M059J (cell line): ENCODE data around the gene ROBO2. TPM values are rescaled to one million over a fixed set of nuclear protein-coding genes. Genes with fewer than 3 reads are reported as not detected.

Experiments
- DNase-seq: peaks from one replicate; pipeline ENCODE4 v3.0.0-alpha.2; 2012; ENCODE audit warnings: low read depth
- total RNA-seq: library from RNA; depleted of rRNA; stranded (reverse); fragments of >200 nt; shearing (Covaris generic); gene quantifications from 2 replicates; pipeline ENCODE4 v1.2.3, GENCODE V29; 2014

ROBO2 gene
- total RNA-seq, 1 experiment from 2014 or later = not detected

GRCh38 chr3:77189258-77189657 lies 149.4 kb downstream of the ROBO2 start:
- DNase-seq = no peak

GRCh38 chr3:77189684-77190083 lies 149.8 kb downstream of the ROBO2 start:
- DNase-seq = no peak

DNA sequence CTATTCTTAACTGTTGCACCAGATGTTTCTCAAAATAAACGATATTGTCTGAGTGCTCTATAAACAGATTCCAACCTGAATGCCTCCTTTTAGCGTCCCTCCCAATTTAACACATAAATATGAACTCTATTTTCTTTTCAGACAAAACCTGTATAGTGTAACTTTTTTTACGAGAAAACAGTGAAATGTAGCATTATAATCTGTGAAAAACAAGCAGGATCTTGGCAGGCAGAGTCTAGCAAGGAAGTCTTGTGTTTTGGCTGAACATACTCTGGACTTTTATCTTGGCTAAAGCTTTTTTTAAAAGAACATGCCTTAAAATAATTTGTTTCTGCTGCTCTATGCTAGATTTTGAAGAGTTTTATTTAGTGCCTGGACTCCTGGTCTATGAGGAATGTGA lies 150.5 kb downstream of the ROBO2 start:
- DNase-seq = no peak

DNA sequence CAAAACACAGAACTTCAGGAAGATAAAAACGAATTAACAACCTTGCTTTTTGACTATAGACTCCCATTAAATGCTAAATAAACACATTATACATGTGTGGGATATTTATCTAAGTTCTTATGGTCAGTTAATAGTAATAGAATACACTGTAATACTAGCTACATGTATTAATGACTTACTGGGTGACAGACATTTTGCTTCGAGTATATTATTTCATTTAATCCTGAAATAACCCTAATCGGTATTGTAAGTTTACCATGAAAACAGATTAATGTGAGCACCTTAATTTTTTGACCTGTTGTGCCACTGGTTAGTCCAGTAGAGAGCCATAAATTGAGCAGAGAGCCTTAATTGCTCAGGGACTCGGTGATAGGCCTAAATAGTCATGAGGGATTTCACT lies 151.1 kb downstream of the ROBO2 start:
- DNase-seq = no peak

DNA sequence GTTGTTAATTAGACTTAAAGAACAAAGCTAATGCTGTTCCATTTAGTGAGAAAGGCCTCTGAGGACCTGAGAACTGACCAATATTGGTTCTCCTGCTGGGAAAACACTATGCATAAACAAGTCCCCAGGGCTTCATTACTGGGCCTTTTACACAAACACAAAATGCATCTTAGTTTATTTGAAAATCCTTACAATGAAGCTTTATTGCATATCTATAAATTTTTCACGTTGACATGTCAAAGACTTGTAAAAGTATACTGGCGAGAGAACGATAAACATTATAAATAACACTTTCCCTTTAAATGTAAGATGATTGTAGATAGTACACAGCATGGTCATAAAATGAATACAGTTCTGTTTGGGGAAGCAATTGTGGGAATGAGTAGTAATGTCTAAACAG lies 151.7 kb downstream of the ROBO2 start:
- no peak for DNase-seq

DNA sequence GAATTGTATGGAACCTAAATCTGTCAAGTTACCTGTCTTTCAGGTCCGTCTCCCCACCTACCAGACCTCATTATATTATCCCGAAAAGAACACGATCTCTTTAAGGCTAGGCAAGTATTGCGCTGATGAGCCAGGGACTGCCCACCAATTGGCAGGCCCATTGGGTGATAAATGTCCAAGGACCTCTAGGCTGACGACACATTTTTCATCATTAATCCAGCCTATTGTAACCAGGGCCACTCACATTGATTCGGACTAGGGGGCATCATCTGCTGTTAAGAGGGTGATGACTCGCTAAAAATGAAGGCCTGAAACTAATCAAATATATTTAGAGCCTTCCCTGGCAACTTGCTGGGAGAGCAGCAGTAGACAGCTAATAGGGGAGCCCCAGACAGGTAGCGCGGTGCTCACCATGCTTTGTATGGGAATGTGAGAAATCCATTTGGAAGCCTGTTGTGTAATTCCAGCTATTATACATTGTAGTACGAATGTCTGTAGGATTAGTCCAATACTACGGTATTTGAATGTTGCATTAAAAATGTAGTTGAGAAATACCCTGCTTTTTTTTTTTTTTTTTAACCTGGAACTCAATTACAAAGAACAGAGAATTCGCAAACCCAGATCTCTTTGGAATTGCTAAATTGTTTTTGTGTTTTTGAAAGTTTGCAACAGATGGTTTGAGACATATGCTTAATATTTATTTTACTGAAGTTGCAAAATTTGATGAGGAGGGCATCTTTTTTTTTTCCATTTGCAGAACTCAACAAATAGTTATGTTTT lies 156.1 kb downstream of the ROBO2 start:
- no peak for DNase-seq

DNA sequence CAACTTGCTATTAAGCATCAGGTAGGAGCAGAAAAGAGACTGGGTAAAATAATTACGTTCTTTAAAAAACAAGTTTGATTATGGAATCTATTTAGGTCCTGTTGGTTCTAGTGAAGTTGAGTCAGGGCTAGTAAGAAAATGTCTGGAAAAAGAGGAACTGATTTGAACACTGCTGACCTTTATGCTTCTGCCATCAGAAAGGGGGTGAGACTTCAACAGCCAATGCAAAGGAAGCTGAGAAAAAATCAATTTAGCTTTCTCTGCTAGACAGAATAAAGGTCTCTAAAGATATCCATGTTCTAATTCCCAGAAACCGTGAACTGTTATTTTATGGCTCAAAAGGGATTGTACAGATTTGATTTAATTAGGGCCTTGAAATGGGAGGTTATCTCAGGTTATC lies 157.5 kb downstream of the ROBO2 start:
- DNase-seq = no peak

DNA sequence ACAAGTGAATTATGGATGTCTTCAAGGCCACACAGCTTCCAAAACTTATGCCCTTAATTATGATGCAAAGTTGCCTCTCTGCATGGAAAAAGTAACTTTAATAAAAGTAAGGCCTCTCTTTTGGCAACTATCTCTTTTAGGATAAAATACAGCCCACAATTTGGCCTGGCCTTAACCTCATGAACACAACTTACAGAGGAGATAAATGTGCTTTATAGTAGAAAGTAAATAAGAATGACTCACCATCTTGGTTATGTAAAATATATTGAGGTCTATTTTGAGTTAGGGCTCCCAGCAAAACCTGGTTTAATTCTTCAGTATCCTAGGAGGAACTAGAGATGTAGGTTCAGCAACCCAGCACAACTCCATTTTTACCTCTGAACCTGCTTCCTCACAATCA lies 164.0 kb downstream of the ROBO2 start:
- DNase-seq = no peak

GRCh38 chr3:77204788-77205187 lies 164.9 kb downstream of the ROBO2 start:
- DNase-seq = no peak

GRCh38 chr3:77207753-77208152 lies 167.9 kb downstream of the ROBO2 start:
- no peak for DNase-seq

DNA sequence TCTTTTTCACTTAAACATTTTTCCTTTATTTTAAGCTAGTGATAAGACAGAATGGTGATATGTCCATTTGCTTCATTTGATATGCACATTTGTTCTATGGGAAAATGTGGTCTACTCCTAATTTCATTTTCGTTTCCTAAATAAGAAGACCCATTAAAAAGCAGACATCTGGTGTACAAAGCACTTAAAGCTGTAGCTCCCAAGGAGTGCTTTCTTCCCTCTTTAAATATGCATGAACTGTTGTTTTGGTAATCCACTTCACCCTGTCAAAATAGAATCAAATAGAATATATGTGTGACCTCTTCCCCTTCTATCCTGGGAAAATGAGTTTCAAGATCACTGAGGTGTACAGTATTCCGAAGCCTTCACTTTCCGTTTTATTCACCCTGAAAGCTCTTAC lies 182.8 kb downstream of the ROBO2 start:
- no peak for DNase-seq

DNA sequence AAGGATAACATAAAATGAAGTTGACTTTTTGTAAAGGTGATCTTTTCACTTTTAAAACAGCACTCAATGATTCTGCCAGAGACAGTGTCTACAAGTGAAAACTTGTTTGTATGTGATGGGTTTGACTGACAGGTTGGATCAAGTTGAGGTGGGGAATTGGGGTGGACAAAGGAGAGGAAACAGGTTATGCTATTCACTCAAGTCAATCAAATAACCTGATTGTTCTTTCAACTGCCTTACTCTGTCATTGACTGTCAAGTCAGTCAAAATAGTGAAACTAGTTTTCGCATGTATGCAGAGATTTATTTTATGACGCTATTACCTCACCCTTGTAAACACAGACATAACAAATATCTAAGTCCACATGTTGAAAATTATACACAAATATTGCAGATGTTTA lies 187.7 kb downstream of the ROBO2 start:
- no peak for DNase-seq

GRCh38 chr3:77232557-77232956 lies 192.7 kb downstream of the ROBO2 start:
- no peak for DNase-seq

GRCh38 chr3:77234004-77234403 lies 194.1 kb downstream of the ROBO2 start:
- no peak for DNase-seq

GRCh38 chr3:77236118-77236517 lies 196.2 kb downstream of the ROBO2 start:
- DNase-seq = no peak

- no peak for DNase-seq
Measured at GRCh38 chr3:77240072-77240650, 200.3 kb downstream of the ROBO2 start.

DNA sequence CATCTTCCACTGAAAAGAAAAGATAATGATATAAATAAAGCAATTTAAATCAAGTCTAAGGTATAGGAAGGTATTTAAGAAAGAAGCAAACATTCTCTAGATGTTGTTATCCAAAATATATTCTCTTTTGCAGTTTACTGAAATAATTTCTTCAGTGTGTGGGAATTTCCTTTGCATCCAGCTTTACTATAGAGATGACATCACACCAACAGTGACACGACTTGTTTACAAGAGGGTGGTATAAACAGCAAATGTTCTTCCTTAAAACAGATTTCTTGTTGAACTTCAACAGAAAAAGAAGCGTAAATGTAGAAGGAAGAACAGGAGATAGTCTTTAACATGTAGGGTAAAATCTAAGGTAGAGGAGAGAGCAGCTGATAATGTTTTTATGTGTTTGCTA lies 202.5 kb downstream of the ROBO2 start:
- no peak for DNase-seq

DNA sequence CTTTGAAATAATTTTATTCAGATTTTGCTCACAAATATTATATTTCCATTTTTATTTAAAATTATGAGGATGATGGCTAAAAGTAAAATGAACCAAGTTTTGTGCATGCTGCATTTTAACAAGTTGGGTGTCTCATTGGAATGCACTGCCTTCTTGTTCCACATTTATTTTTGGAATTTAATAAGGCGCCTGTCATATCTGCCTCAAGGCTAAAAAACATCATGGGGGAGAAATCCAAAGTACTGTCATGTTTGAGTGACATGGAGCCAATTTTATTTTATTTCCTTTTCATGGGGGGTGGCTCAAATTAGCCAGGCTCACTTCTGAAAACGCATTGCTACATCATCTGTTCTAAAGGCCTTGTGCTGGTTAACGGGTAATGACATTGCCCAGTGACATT lies 205.1 kb downstream of the ROBO2 start:
- DNase-seq = no peak

GRCh38 chr3:77247061-77247460 lies 207.2 kb downstream of the ROBO2 start:
- no peak for DNase-seq

DNA sequence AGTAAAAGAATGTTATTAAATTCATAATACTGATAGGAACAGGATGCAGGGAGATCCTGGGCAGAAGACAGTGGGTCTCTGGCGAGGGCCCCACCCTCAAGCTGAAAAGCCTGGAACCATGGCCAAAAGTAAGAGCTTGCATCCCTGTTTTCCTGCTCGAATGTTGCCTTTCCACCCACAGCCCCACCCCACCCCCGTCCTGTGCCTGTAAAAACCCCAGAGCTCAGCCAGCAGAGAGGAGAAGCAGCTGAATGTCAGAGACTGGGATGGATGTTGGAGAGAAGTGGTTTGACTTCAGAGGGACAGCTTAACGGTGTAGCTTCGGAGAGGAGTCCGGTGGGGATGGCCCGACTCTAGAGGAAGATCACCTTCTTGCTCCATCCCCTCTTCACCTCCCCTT lies 207.9 kb downstream of the ROBO2 start:
- DNase-seq = no peak

DNA sequence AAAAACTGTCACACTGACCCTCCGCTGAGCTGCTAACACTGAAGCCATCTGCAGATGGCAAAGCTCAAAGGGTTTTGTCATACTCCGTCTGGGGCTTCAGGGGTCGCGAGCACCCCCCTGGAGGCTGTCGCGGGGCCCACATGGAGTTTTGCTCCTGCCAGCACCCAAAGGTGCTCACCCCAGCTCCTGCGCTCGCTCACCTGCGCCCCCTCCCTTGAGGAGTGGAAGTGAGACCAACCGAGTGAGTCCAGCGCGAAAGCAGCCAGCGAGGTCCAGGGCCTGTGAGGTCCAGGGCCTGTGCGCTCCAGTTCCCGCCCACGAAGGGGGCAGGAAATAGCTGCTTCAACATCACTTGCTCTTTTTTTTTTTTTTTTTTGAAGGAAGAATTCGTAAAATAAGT lies 208.5 kb downstream of the ROBO2 start:
- no peak for DNase-seq

GRCh38 chr3:77251136-77251535 lies 211.2 kb downstream of the ROBO2 start:
- no peak for DNase-seq

DNA sequence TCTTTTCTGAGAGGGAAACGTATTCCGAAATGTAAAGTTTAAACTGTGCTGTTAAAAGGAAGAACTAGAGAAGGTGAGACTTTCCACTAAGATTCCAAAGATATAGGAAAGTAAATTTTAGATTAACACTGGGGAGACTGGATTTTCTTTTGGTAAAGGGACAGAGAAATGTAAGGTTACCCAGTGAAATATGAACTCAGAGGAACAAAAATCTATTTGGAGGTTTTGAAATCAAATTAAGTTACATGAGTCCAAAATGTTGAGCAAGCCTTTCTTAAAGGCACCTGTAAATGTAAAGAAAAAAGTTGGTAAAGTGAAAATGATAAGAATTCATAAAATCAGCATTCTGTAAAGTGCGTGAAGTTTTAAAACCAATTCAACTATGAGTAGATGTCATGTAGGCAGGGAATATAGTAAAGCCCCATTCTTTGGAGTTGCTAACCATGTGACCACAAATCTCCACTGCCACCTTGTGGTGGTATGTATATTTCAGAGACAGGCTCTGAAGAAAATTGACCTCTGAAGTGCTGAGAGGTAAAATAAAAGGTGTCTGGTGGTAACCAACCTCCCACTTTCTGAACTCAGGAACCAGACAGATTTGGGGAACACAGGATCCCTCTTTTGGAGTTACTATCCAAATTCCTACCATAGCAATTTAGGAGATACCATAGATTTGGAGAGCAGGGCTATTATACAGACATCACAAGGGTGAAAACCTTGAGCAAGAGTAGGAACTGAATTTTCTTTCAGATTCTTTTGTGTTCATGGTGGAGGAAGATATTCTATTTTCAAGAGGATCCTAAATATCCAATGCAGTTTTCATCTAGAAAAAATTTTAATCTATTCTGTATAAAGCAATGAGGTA lies 215.3 kb downstream of the ROBO2 start:
- DNase-seq = peak; percentile 2
